ENCODE data around the gene TUBGCP6.
"Not testable (repeated sequence)": the region's sequence is repeated elsewhere in the genome, so short reads cannot be mapped to it uniquely, and the experiment has no call there.

TUBGCP6 gene

DNA sequence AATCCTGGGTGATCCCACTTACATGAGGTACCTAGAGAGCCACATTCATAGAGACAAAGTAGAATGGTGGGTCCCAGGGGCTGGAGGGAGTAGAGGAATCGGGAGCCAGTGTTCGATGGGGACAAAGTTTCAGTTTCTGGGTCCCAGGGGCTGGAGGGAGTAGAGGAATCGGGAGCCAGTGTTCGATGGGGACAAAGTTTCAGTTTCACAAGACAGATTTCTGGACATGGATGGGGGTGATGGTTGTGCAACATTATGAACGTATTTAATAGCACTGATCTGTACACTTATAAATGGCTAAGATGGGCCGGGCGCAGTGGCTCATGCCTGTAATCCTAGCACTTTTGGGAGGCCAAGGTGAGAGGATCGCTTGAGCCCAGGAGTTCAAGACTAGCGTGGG, 39.8 kb downstream of the TUBGCP6 start:
- H3K27ac ChIP-seq (ENCODE audit: low read length); H3K9me3 ChIP-seq (ENCODE audit: control insufficient read depth in 2 of 2, low read length in 2 of 2); H3K4me3 ChIP-seq (ENCODE audit: low read length in 2 of 2); H3K27me3 ChIP-seq (ENCODE audit: control insufficient read depth in 1 of 2, insufficient read depth in 2 of 2, low read length in 2 of 2); H3K9ac ChIP-seq (ENCODE audit: low read length in 2 of 2): not testable (repeated sequence)
- Histone ChIP-seq H3K36me3 (ENCODE audit: control insufficient read depth in 2 of 2, insufficient read depth in 2 of 2, low read length in 2 of 2) (peaks cover 0 to 14% of the 10 kb centered on the region in 2 donors), H3K4me1 (ENCODE audit: control insufficient read depth, insufficient read depth, low read length) (peaks cover 29% of the 10 kb centered on the region)

DNA sequence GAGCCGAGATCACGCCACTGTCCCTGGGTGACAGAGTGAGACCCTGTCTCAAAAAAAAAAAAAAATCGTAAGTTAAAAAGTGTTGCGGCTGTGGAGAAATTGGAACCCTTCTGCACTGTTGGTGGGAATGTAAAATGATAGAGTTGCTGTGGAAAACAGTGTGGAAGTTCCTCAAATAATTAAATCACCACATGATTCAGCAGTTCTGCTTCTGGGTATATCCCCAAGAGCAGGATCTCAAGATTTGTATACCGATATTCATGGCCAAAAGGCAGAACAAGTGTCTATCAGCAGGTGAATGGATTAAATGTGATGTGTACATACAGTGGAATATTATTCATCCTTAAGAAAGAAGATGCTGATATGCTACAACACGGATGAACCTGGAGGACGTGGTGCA, 40.3 kb downstream of the TUBGCP6 start:
- H3K27me3 ChIP-seq (ENCODE audit: control insufficient read depth in 1 of 2, insufficient read depth in 2 of 2, low read length in 2 of 2): no peaks in the 10 kb centered on the region
- H3K27ac ChIP-seq (ENCODE audit: low read length): no peak overlapping the region
- no peaks in the 10 kb centered on the region for H3K9me3 ChIP-seq (ENCODE audit: control insufficient read depth in 2 of 2, low read length in 2 of 2)
- peaks cover 0 to 13% of the 10 kb centered on the region in 2 donors for H3K36me3 ChIP-seq (ENCODE audit: control insufficient read depth in 2 of 2, insufficient read depth in 2 of 2, low read length in 2 of 2)
- no peak overlapping the region for H3K9ac ChIP-seq (ENCODE audit: low read length in 2 of 2)
- peaks cover 33% of the 10 kb centered on the region for H3K4me1 ChIP-seq (ENCODE audit: control insufficient read depth, insufficient read depth, low read length)
- H3K4me3 ChIP-seq (ENCODE audit: low read length in 2 of 2): no peak overlapping the region

DNA sequence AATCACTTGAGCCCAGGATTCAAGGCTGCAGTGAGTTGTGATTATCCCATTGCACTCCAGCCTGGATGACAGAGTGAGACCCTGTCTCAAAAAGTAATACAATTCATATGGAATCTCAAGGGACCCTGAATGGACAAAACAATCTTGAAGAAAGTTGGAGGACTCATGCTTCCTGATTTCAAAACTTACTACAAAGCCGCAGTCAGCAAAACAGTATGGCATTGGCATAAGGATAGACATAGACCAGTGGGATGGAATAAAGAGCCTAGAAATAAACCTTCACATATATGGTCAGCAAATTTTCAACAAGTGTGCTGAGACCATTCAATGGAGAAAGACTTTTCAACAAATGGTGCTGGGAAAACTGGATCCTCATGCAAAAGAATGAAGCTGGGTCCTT, 41.5 kb downstream of the TUBGCP6 start:
- H3K27ac ChIP-seq (ENCODE audit: low read length): no peak overlapping the region
- no peak overlapping the region for H3K4me3 ChIP-seq (ENCODE audit: low read length in 2 of 2)
- H3K9ac ChIP-seq (ENCODE audit: low read length in 2 of 2): no peak overlapping the region
- H3K27me3 ChIP-seq (ENCODE audit: control insufficient read depth in 1 of 2, insufficient read depth in 2 of 2, low read length in 2 of 2): no peaks in the 10 kb centered on the region
- peaks cover 0 to 13% of the 10 kb centered on the region in 2 donors for H3K36me3 ChIP-seq (ENCODE audit: control insufficient read depth in 2 of 2, insufficient read depth in 2 of 2, low read length in 2 of 2)
- H3K4me1 ChIP-seq (ENCODE audit: control insufficient read depth, insufficient read depth, low read length): peaks cover 34% of the 10 kb centered on the region
- no peaks in the 10 kb centered on the region for H3K9me3 ChIP-seq (ENCODE audit: control insufficient read depth in 2 of 2, low read length in 2 of 2)

DNA sequence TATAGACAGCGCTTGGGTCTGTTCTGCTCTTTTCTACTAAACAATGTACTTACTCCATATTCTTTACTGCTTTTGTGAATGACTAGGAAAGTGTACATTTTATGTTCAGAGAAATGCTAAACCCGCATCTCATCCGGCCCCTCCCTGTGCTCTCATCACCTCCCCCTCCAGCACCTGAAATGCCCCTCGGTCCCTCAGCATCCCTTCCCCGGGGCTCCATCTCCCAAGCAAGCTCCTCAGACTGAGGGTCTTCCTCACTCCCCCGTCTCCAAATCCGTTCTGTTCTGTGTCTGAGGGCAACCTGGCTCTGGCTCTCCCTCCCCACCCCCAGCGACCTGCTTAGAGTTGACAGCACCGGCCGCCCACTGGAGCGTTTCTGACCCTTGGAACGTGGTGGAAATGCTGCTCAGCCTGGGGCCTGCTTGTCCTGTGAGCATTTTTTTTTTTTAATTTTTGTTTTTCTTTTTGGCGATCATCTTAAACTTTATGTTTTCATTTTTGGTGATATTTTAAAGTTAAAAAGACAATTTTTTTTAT, 42.6 kb downstream of the TUBGCP6 start:
- H3K27me3 ChIP-seq (ENCODE audit: control insufficient read depth in 1 of 2, insufficient read depth in 2 of 2, low read length in 2 of 2): no peaks in the 10 kb centered on the region
- peak overlapping the region; percentile 62 to 70 for H3K9ac ChIP-seq (ENCODE audit: low read length in 2 of 2)
- peaks cover 34% of the 10 kb centered on the region for H3K4me1 ChIP-seq (ENCODE audit: control insufficient read depth, insufficient read depth, low read length)
- H3K36me3 ChIP-seq (ENCODE audit: control insufficient read depth in 2 of 2, insufficient read depth in 2 of 2, low read length in 2 of 2): peaks cover 0 to 7% of the 10 kb centered on the region in 2 donors
- H3K4me3 ChIP-seq (ENCODE audit: low read length in 2 of 2): peak overlapping the region; percentile 73 to 77
- H3K9me3 ChIP-seq (ENCODE audit: control insufficient read depth in 2 of 2, low read length in 2 of 2): no peaks in the 10 kb centered on the region
- no peak overlapping the region for H3K27ac ChIP-seq (ENCODE audit: low read length)

DNA sequence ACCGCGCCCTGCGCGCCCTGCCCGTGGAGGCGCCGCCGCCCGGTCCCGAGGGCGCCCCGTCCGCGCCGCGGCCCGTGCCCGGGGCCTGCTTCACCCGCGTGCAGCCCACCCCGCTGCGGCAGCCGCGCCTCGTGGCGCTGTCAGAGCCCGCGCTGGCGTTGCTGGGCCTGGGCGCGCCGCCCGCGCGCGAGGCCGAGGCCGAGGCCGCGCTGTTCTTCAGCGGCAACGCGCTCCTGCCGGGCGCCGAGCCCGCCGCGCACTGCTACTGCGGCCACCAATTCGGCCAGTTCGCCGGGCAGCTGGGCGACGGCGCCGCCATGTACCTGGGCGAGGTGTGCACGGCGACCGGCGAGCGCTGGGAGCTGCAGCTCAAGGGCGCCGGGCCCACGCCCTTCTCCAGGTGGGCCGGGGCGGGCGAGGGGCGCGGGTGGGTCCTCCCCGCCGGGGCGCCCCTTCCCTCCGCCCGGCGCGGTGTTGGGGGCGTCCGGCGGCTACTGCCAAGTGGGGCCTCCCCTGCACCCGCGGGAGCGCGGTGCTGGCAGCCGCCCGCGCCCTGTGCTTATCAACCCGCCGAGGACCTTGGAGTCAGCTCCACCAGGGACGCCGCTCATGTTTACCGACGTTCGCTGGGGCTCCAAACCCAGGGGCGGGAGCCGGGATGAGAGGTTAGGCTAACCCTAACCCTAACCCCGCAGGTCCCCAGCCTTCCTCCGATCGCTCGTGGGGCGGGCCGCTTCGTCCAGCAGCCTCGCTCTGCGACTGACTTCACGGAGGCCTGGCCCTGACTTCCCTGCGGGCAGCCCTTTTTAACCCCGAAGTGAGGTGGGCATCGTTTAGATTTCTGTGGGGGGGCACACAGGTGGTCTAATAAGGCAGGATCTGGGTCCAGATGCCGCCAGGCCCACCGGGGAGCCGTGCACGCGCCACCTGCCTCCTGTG, 43.4 kb downstream of the TUBGCP6 start:
- Histone ChIP-seq H3K9me3 (ENCODE audit: control insufficient read depth in 2 of 2, low read length in 2 of 2) (no peaks in the 10 kb centered on the region), H3K36me3 (ENCODE audit: control insufficient read depth in 2 of 2, insufficient read depth in 2 of 2, low read length in 2 of 2) (peaks cover 0 to 5% of the 10 kb centered on the region in 2 donors), H3K27ac (ENCODE audit: low read length) (no peak overlapping the region), H3K9ac (ENCODE audit: low read length in 2 of 2) (peak overlapping the region; percentile 62 to 70), H3K4me3 (ENCODE audit: low read length in 2 of 2) (peak overlapping the region; percentile 73 to 77), H3K4me1 (ENCODE audit: control insufficient read depth, insufficient read depth, low read length) (peaks cover 34% of the 10 kb centered on the region), H3K27me3 (ENCODE audit: control insufficient read depth in 1 of 2, insufficient read depth in 2 of 2, low read length in 2 of 2) (no peaks in the 10 kb centered on the region)

DNA sequence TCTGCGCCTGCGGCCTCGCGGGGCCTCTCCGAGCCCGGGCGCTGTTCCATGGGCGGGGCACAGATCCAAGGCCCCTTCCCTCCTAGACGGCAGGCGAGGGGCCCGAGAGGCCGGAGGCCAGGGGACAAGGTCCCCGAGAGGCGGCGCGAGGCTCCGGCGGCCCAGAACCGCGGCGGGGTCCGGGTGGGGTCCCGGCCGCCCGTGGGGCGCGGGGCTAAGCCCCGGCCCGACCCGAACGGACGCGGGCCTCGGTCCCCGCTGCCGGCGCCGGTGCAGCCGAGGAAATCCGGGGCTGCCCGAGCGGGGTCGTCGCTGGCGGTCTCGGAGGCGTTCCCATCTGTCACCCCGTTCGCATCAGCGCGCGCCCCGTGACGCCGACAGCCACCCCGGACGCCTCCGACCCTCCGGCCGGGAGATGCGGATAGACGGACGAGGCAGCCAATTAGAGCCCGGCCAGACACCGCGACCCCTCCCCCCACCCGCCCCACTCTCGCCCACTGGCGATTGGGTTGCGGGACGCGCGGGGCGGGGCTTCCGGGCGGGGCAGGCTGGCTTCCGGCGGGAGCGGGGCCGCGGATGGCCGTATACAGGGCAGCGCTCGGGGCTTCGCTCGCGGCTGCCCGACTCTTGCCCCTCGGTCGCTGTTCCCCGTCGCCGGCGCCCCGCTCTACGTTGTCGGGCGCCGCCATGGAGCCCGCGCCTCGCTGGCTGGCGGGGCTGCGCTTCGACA, 44.2 kb downstream of the TUBGCP6 start, which contains the start of gene SELENOO:
SELENOO (plus strand) TSS at position 551 of the 730 bp plus-strand sequence; CDS start at position 577, 26 bp downstream.
- Histone ChIP-seq H3K9ac (ENCODE audit: low read length in 2 of 2) (peak within 1 kb of the TSS; percentile 62 to 72), H3K9me3 (ENCODE audit: control insufficient read depth in 2 of 2, low read length in 2 of 2) (no peaks in the 10 kb centered on the region), H3K36me3 (ENCODE audit: control insufficient read depth in 2 of 2, insufficient read depth in 2 of 2, low read length in 2 of 2) (peaks cover 0 to 3% of the 10 kb centered on the region in 2 donors), H3K27ac (ENCODE audit: low read length) (peak within 1 kb of the TSS; percentile 6), H3K27me3 (ENCODE audit: control insufficient read depth in 1 of 2, insufficient read depth in 2 of 2, low read length in 2 of 2) (no peaks in the 10 kb centered on the region), H3K4me3 (ENCODE audit: low read length in 2 of 2) (peak within 1 kb of the TSS; percentile 73 to 77), H3K4me1 (ENCODE audit: control insufficient read depth, insufficient read depth, low read length) (peaks cover 31% of the 10 kb centered on the region)

DNA sequence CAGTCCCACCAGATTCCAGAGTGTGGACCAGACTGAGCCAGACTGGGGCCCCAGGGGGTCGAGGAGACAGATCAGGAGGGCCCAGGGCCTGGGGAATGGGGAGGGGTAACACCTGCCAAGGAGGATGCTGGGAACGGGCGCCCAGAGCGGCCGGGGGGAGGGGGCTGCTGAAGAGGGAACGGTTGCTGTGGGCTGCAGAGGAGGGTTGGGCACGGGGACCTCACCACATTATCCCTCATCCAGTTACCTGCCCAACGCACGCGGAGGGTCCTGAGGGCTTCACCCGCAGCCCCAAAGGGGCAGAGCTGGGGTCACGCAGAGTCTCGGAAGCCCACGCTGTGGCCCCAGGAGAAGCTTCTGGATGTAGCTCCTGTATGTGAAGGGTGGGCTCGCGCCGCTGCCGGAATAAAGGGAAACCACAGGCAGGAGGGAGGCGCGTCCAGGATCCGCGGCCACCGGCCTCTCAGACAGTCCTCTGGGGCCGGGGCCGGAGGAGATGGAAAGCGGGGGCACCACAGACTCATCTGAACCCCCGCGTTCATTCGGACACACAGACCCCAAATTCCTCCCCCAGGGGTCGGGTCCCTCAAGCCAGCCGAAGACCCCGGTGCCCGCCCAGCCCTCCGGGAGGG, 44.9 kb downstream of the TUBGCP6 start:
- Histone ChIP-seq H3K36me3 (ENCODE audit: control insufficient read depth in 2 of 2, insufficient read depth in 2 of 2, low read length in 2 of 2) (peaks cover 0 to under 1% of the 10 kb centered on the region in 2 donors), H3K9ac (ENCODE audit: low read length in 2 of 2) (peak overlapping the region; percentile 62 to 72), H3K4me3 (ENCODE audit: low read length in 2 of 2) (peak overlapping the region; percentile 65 to 77), H3K4me1 (ENCODE audit: control insufficient read depth, insufficient read depth, low read length) (peaks cover 31% of the 10 kb centered on the region), H3K9me3 (ENCODE audit: control insufficient read depth in 2 of 2, low read length in 2 of 2) (no peaks in the 10 kb centered on the region), H3K27ac (ENCODE audit: low read length) (peak overlapping the region; percentile 6), H3K27me3 (ENCODE audit: control insufficient read depth in 1 of 2, insufficient read depth in 2 of 2, low read length in 2 of 2) (no peaks in the 10 kb centered on the region)

DNA sequence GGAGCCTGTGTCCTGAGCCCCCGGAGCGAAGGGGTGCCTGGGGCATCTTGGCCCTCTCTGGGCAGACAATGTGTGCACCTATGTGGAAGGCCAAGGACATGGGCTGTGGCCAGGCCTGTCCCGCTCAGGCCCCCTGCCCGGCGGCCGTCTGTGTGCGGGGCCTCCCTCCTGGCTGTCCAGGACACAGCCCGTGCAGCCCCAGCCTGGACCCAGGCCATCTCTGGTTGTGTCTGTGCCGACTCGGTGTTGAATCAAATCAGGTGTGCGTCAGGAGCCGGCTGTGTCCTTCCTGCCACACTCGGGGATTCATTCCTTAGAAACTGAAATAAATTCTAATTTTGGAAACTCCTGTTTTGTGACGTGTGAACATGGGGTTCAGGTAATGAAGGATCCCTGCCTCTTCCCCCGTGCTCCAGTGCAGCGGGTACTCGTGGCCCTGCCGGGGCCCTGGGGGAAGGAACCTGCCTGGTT, 45.5 kb downstream of the TUBGCP6 start:
- peaks cover 31% of the 10 kb centered on the region for H3K4me1 ChIP-seq (ENCODE audit: control insufficient read depth, insufficient read depth, low read length)
- H3K9ac ChIP-seq (ENCODE audit: low read length in 2 of 2): peak overlapping the region in 1 of 2 donors; percentile 72
- peak overlapping the region; percentile 65 to 77 for H3K4me3 ChIP-seq (ENCODE audit: low read length in 2 of 2)
- H3K27me3 ChIP-seq (ENCODE audit: control insufficient read depth in 1 of 2, insufficient read depth in 2 of 2, low read length in 2 of 2): no peaks in the 10 kb centered on the region
- H3K9me3 ChIP-seq (ENCODE audit: control insufficient read depth in 2 of 2, low read length in 2 of 2): no peaks in the 10 kb centered on the region
- H3K36me3 ChIP-seq (ENCODE audit: control insufficient read depth in 2 of 2, insufficient read depth in 2 of 2, low read length in 2 of 2): peaks cover 0 to 6% of the 10 kb centered on the region in 2 donors
- peak overlapping the region; percentile 6 for H3K27ac ChIP-seq (ENCODE audit: low read length)

DNA sequence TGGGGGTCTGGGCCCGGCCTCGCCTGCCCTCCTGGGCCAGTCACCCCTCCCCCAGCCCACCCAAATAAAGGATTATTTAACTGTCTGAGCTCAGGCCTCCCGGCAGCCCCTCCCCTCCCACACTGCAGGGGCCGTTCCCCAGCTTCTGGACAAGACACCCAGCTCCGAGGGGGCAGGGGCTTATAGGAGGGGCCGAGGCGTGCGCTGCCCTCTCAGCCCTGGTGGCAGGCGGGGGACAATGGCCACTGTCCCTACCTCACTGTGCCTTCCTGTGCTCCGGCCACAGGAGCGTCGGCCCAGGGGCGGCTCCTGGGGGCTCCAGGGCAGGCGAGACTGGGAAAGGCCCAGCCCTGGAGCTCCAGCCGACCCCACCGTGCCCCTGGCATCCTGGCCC, 46.2 kb downstream of the TUBGCP6 start:
- no peak overlapping the region for H3K9ac ChIP-seq (ENCODE audit: low read length in 2 of 2)
- peaks cover 31% of the 10 kb centered on the region for H3K4me1 ChIP-seq (ENCODE audit: control insufficient read depth, insufficient read depth, low read length)
- no peaks in the 10 kb centered on the region for H3K27me3 ChIP-seq (ENCODE audit: control insufficient read depth in 1 of 2, insufficient read depth in 2 of 2, low read length in 2 of 2)
- H3K36me3 ChIP-seq (ENCODE audit: control insufficient read depth in 2 of 2, insufficient read depth in 2 of 2, low read length in 2 of 2): peaks cover 0 to 6% of the 10 kb centered on the region in 2 donors
- H3K27ac ChIP-seq (ENCODE audit: low read length): no peak overlapping the region
- no peaks in the 10 kb centered on the region for H3K9me3 ChIP-seq (ENCODE audit: control insufficient read depth in 2 of 2, low read length in 2 of 2)
- no peak overlapping the region for H3K4me3 ChIP-seq (ENCODE audit: low read length in 2 of 2)

All from stomach smooth muscle (tissue), 2 donors.